Activated CD8-positive, alpha-beta T cell treated with anti-CD3 and anti-CD28 coated beads for 36 hours (primary cell): Measurements from ENCODE around the gene TSGA10IP. TPM values are rescaled to one million over a fixed set of nuclear protein-coding genes. Genes with fewer than 3 reads are reported as not detected.

ENCODE experiments used
- ATAC-seq: fragments of 200-7000 bp; cut with Tn5 transposase; one replicate; pipeline ENCODE4 v1.10.0; 2021; ENCODE audit warnings: mild to moderate bottlenecking, moderate library complexity
- CTCF ChIA-PET: fragments of 350-600 bp; sonication (Branson Sonifier 250); formaldehyde crosslinking; loops from one replicate; lab custom pipeline; 2021; ENCODE audit warnings: antibody characterized with exemption; lab: Charles Lee
- POLR2A ChIA-PET: fragments of 350-600 bp; sonication (Branson Sonifier 250); formaldehyde crosslinking; loops from one replicate; lab custom pipeline; 2021; ENCODE audit warnings: antibody characterized with exemption; lab: Charles Lee
- DNase-seq: peaks from one replicate; pipeline ENCODE4 v3.0.0-alpha.2; 2020
- H3K27ac Mint-ChIP-seq: one replicate; pipeline ENCODE4 v1.8.0; 2021; ENCODE audit warnings: mild to moderate bottlenecking, mixed read lengths
- H3K27me3 Mint-ChIP-seq: one replicate; pipeline ENCODE4 v1.8.0; 2021; ENCODE audit warnings: mixed read lengths
- H3K36me3 Mint-ChIP-seq: one replicate; pipeline ENCODE4 v1.8.0; 2021; ENCODE audit warnings: low read depth, mixed read lengths
- H3K4me1 Mint-ChIP-seq: one replicate; pipeline ENCODE4 v1.8.0; 2021; ENCODE audit warnings: low read depth, mixed read lengths
- H3K4me3 Mint-ChIP-seq: one replicate; pipeline ENCODE4 v1.8.0; 2021; ENCODE audit warnings: mild to moderate bottlenecking, moderate library complexity, mixed read lengths
- H3K9me3 Mint-ChIP-seq: one replicate; pipeline ENCODE4 v1.8.0; 2021; ENCODE audit warnings: mixed read lengths
- CTCF ChIP-seq: fragments of 200-600 bp; IDR thresholded peaks from one replicate; pipeline ENCODE4 v1.8.0; 2022; ENCODE audit warnings: antibody characterized with exemption, mild to moderate bottlenecking
- intact Hi-C: fragments of 100-400 bp; cut with micrococcal nuclease; formaldehyde crosslinking; loops from one replicate; pipeline ENCODE4 v1.10.0; 2022
- total RNA-seq, 2 experiments: library from RNA; stranded (reverse); gene quantifications; one replicate each; pipeline ENCODE4 v1.2.3, GENCODE V29; 2021

The TSGA10IP gene
- total RNA-seq, 2 experiments from 2014 or later, result not detected

GRCh38 chr11:65916391-65916790 lies 28.9 kb upstream of the TSGA10IP start:
- POLR2A ChIA-PET, result interaction anchor here (1.1 to 2.9 kb wide), 3 partner anchors 15 to 27 kb away, joined by 3 to 20 read pairs (median 6); partner anchors contain the start of genes CCDC85B and FIBP
- no peak for DNase-seq
- CTCF ChIA-PET, result interaction anchor here (0.8 to 2.5 kb wide), 4 partner anchors 15 to 32 kb away, joined by 3 to 12 read pairs (median 4); partner anchors contain the start of gene CCDC85B
- ATAC-seq, result no peak
- no peaks in the 10 kb centered on the region for H3K9me3 Mint-ChIP-seq
- peak overlapping the region; percentile 13 for H3K27ac Mint-ChIP-seq
- TF ChIP-seq CTCF, result no peak
- intact Hi-C loops, result no loop called here
- peaks cover 29% of the 10 kb centered on the region for H3K4me1 Mint-ChIP-seq
- peak overlapping the region; percentile 92 for H3K4me3 Mint-ChIP-seq
- H3K36me3 Mint-ChIP-seq, result peaks cover 12% of the 10 kb centered on the region
- H3K27me3 Mint-ChIP-seq, result no peaks in the 10 kb centered on the region

GRCh38 chr11:65917077-65917433 lies 28.2 kb upstream of the TSGA10IP start:
- POLR2A ChIA-PET, result interaction anchor here (1.3 to 2.9 kb wide), 5 partner anchors 8 to 27 kb away, joined by 5 to 20 read pairs (median 11); partner anchors contain the start of genes CCDC85B, FIBP and FOSL1
- H3K9me3 Mint-ChIP-seq, result no peaks in the 10 kb centered on the region
- no peak for ATAC-seq
- DNase-seq, result no peak
- H3K4me1 Mint-ChIP-seq, result peaks cover 28% of the 10 kb centered on the region
- peaks cover 14% of the 10 kb centered on the region for H3K36me3 Mint-ChIP-seq
- H3K27me3 Mint-ChIP-seq, result no peaks in the 10 kb centered on the region
- intact Hi-C loops, result no loop called here
- no peak overlapping the region for H3K27ac Mint-ChIP-seq
- no peak for TF ChIP-seq CTCF
- peak overlapping the region; percentile 92 for H3K4me3 Mint-ChIP-seq
- CTCF ChIA-PET, result interaction anchor here (1.4 to 2.5 kb wide), 2 partner anchors 27 to 29 kb away, joined by 7 to 12 read pairs; partner anchors contain the start of genes CCDC85B and FIBP

GRCh38 chr11:65917434-65918210 lies 27.7 kb upstream of the TSGA10IP start:
- no peak for ATAC-seq

GRCh38 chr11:65918211-65919140 lies 26.8 kb upstream of the TSGA10IP start, which contains the start of gene C11orf68:
Gene C11orf68 (minus strand): TSS chr11:65919062. CDS start chr11:65919031, 31 bp downstream.
- TF ChIP-seq CTCF, result no peak
- Mint-ChIP-seq H3K4me1 (peaks cover 32% of the 10 kb centered on the region), H3K27ac (peak within 1 kb of the TSS; percentile 87), H3K27me3 (no peaks in the 10 kb centered on the region), H3K9me3 (no peaks in the 10 kb centered on the region), H3K4me3 (peak within 1 kb of the TSS; percentile 92), H3K36me3 (peaks cover 22% of the 10 kb centered on the region)
- POLR2A ChIA-PET, result interaction anchor here (0.8 to 2.9 kb wide), 13 partner anchors 9 to 70 kb away, joined by 3 to 20 read pairs (median 5); partner anchors contain the start of genes CCDC85B, FIBP and FOSL1
- intact Hi-C loops, result loop anchor here (1.0 kb wide), 1 partner anchor 43 kb away; the partner anchor contains the start of gene SART1
- ATAC-seq (peak; percentile 8), DNase-seq (no peak)
- CTCF ChIA-PET, result interaction anchor here (0.9 to 2.5 kb wide), 7 partner anchors 17 to 207 kb away, joined by 3 to 12 read pairs (median 3); partner anchors contain the start of genes CCDC85B, FIBP, KAT5 and MUS81

More at GRCh38 chr11:65917434-65918210, 27.7 kb upstream of the TSGA10IP start:
- Mint-ChIP-seq H3K9me3 (no peaks in the 10 kb centered on the region), H3K36me3 (peaks cover 19% of the 10 kb centered on the region), H3K27me3 (no peaks in the 10 kb centered on the region), H3K4me1 (peaks cover 30% of the 10 kb centered on the region), H3K27ac (peak overlapping the region; percentile 87), H3K4me3 (peak overlapping the region; percentile 92)
- no peak for DNase-seq
- CTCF ChIA-PET, result interaction anchor here (0.9 to 2.5 kb wide), 7 partner anchors 17 to 206 kb away, joined by 3 to 12 read pairs (median 3); partner anchors contain the start of genes CCDC85B, FIBP, KAT5 and MUS81
- TF ChIP-seq CTCF, result no peak
- intact Hi-C loops, result no loop called here
- POLR2A ChIA-PET, result interaction anchor here (0.8 to 2.9 kb wide), 12 partner anchors 9 to 71 kb away, joined by 3 to 20 read pairs (median 5); partner anchors contain the start of genes CCDC85B, FIBP and FOSL1
